GM18858 (cell line): ENCODE data around the gene TFEB.

Experiments used
- ATAC-seq: cut with Tn5 transposase; IDR thresholded peaks from one replicate; pipeline ENCODE4 v1.9.1; 2021; ENCODE audit not compliant: unreplicated experiment

The TFEB gene

DNA sequence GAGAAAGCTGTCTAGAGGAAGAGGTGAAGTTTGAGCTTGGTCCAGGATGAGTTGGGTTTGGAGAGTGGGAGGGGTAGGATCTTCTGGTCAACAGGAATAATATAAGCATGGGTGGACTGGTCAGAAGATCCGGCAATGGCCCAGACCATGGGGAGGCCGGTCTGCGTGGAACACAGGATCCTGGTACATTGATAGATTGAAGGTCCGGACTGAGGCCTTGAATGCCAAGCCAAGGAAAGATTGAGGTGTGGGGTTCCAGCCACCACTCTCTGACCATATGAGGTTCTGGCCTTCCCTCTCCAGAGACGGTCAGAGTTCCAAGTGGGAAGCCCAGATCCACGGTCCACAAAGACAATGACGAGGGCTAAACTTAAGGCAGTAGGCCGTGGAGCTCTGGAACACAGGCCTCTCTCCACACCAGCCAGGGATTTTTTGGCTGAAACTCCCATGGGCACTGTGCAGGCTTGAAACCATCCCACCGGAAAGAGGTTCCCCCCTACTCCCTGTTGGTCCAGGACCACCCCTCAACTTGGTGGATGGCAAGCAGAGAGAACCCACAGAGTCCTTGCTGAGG lies 94.0 kb downstream of the TFEB start:
- ATAC-seq: no peak

DNA sequence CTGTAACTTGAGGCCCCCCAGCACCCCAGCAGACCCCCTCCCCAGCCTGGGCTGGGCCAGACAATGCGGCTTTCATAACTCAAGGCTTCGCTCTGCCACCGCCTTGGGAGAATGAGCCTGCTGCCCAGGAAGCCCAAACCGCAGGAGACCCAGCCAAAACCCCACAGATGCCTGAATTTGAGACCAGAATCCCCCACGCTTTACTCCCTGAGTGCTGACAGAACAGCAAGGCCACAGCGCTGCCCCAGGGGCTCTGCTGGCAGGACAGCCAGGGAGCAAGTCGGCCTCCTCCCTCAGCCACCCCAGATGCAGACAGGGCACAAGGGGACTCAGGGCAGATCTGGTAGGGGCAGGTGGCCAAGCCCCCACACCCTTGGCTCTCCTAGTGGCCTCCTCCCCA lies 95.0 kb downstream of the TFEB start:
- no peak for ATAC-seq

GRCh38 chr6:41639809-41640371 lies 95.5 kb downstream of the TFEB start:
- no peak for ATAC-seq

- ATAC-seq: no peak
Measured at GRCh38 chr6:41638935-41639808, 96.2 kb downstream of the TFEB start.

DNA sequence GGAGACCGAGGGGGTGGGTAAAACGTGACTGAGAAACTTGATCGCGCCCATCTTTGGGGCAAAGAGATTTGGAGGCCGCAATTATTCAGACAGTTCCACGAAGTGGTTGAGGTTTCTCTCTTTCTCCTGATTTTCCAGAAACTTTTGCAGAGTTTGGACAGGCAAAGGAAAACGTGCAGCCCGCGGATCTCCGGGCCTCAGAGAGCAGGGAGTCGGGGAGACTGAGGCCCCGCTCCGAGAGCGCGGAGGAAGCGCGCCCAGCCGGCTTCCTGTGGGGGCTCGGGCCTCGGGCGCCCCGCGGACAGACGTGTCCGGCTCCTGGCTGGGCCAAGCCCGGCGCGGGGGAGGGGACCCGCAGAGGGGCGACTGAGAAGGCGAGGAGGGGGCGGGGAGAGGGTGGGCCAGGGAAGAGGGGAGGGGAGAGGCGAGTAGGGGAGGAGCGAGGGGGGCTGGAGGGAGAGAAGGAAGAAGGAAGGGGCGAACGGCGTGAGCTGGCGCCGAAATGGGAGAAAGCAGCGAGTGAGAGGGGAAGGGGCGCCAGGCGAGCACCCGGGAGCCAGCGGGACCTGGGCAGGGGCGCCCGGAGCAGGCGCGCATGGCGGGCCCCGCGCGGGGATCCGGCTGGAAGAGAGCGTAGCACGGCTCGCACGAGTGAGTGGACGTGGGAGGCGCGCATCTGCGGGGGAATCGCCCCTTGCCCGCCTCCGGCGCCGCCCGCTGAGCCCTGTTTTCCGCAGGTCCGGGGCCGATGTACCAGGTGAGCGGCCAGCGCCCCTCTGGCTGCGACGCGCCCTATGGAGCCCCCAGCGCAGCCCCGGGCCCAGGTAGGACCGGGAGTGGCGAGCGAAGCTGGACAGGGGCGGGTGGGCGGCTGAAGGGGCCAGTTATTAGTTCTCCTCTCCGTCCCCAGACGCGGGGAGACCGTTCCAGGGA lies 97.1 kb downstream of the TFEB start, which contains the start of gene MDFI:
TSS of gene MDFI (plus strand) at position 467 of the 933 bp plus-strand sequence. CDS start at position 749, 282 bp downstream.
- no peak for ATAC-seq

- no peak for ATAC-seq
Measured at GRCh38 chr6:41637194-41638001, 98.0 kb downstream of the TFEB start.

DNA sequence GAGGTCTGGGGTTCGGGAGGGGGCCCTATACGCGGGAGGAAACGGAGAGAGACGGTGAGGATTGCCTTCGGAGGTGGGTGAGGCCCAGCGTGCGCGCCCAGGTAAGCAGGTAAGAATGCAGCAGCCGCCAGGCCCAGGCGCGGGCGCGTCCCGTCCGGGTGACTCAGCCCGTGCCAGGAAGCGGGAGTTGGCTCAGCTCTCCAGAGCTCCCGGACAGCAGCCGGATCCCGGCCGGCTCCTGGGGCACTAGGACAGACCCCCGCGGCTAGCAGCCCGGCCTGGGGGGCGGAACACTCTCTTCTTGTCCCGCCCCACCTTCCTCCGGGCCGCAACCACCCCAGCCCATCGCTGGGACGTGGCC lies 98.6 kb downstream of the TFEB start:
- ATAC-seq: no peak

DNA sequence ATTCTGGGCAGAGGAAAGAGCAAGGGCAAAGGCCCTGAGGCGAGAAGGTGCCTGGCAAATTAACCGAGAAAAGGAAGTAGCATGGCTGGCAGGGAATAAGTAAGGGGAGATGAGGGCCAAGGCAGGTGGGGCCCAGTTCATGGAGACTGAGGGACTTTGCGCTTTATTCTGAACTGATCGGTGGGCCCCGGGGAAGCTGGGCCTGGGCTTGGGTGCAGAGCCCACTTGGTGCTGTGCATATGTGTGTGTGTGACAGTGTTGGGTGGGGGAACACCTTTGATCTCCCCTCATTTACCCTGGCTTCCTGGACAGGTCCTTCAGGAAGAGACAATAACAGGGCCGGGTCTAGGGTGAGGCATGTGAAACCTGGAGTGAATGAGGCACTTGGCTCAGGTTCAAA lies 100.0 kb downstream of the TFEB start:
- ATAC-seq: no peak

- no peak for ATAC-seq
Measured at GRCh38 chr6:41634657-41635056, 100.8 kb downstream of the TFEB start.
